Measurements from ENCODE around the gene GLI1. TPM values are rescaled to one million over a fixed set of nuclear protein-coding genes. Genes with fewer than 3 reads are reported as not detected.
"Not testable (repeated sequence)": the region's sequence is repeated elsewhere in the genome, so short reads cannot be mapped to it uniquely, and the experiment has no call there.

Gene GLI1
- total RNA-seq (0.85 TPM), polyA plus RNA-seq (0.71 TPM)
- long read RNA-seq, donor 1 = 0 reads
- long read RNA-seq, donor 2 = 0 reads
- long read RNA-seq, donor 3 = 0 reads
- long read RNA-seq, donor 4 = 0 reads
- long read RNA-seq, donor 5 = 0 reads
- long read RNA-seq, donor 6 = 0 reads
- long read RNA-seq, donor 7 = 0 reads
- long read RNA-seq, donor 8 = 0 reads
- long read RNA-seq, donor 9 = 0 reads
- long read RNA-seq, donor 10 = 0 reads

DNA sequence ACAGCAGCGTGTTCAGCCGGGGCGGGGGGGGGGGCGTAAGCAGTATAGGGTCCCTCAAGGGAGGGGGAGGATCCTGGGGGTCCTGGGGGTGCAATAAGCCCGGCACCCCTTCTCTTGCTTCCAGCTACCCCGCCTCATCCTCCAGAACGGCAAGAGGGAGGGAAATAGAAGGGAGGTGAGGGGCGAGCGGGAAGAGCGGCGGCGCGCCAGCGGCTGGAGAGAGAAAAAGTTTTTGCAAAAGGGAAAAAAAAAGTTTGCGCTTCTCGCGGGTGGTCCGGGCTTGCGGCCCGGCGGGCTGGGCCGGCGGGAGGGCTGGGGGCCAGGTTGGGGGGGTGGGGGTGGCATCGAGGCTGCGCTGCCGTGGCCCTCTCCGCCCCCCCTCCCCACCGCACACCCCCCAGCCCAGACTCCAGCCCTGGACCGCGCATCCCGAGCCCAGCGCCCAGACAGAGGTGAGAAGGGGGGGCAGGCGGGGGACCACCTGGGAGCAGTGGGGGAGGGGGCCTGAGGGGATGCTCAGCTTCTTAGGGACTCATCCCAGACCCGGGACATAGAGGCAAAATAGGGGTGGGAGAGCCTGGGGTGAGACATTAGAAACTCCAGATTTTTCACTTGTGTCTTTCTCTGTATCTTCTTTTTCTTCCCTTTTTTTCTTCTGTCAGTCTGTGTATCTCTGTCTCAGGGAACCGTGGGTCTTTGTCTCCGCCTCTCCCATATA lies at the start of gene GLI1:
Gene GLI1, plus strand, starts transcription at position 36 of the 718 bp plus-strand sequence. CDS start 3,907 bp downstream, outside the sequence.
- Histone ChIP-seq H3K9me3 (ENCODE audit: control insufficient read depth in 2 of 2, insufficient read depth in 1 of 2, low read length in 1 of 2) (no peaks in the 10 kb centered on the region), H3K36me3 (ENCODE audit: control insufficient read depth in 2 of 2, insufficient read depth in 2 of 2, low read length in 1 of 2) (no peaks in the 10 kb centered on the region), H3K4me3 (ENCODE audit: low read length in 2 of 2) (peak within 1 kb of the TSS; percentile 70 to 77), H3K27me3 (ENCODE audit: control insufficient read depth in 2 of 2, insufficient read depth in 1 of 2, low read length in 1 of 2) (peaks cover 18 to 45% of the 10 kb centered on the region in 2 donors), H3K4me1 (ENCODE audit: control insufficient read depth in 2 of 2, insufficient read depth in 2 of 2, low read length in 2 of 2) (peaks cover 14 to 48% of the 10 kb centered on the region in 2 donors), H3K27ac (ENCODE audit: low read depth in 1 of 2, low read length in 1 of 2) (peak within 1 kb of the TSS; percentile 79 to 85)
- WGBS = 1% methylated on average over 36 of the region's 36 CpGs
- peak in 1 of 9 donors; percentile 19 for DNase-seq (ENCODE audit: low read depth in 6 of 9, low spot score in 9 of 9)

DNA sequence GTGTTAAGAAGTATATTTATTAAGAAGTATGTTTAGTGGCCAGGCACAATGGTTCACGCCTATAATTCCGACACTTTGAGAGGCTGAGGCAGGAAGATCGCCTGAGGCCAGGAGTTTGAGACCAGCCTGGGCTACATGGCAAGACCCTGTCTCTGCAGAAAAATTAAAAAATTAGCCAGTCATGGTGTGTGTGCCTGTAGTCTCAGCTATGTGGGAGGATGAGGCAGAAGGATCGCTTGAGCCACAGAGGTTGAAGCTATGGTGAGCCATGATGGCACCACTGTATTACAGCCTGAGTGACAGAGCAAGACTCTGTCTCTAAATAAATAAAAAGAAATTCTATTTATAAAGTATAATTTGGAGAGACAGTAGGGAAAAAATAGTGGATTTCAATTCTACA lies 49.1 kb upstream of the GLI1 start:
- Histone ChIP-seq H3K9me3 (ENCODE audit: control insufficient read depth in 2 of 2, insufficient read depth in 1 of 2, low read length in 1 of 2) (no peaks in the 10 kb centered on the region), H3K27ac (ENCODE audit: low read depth in 1 of 2, low read length in 1 of 2) (no peak overlapping the region), H3K36me3 (ENCODE audit: control insufficient read depth in 2 of 2, insufficient read depth in 2 of 2, low read length in 1 of 2) (peaks cover 0 to 8% of the 10 kb centered on the region in 2 donors), H3K4me3 (ENCODE audit: low read length in 2 of 2) (no peak overlapping the region), H3K4me1 (ENCODE audit: control insufficient read depth in 2 of 2, insufficient read depth in 2 of 2, low read length in 2 of 2) (no peaks in the 10 kb centered on the region), H3K27me3 (ENCODE audit: control insufficient read depth in 2 of 2, insufficient read depth in 1 of 2, low read length in 1 of 2) (no peaks in the 10 kb centered on the region)
- no peak for DNase-seq (ENCODE audit: low read depth in 6 of 9, low spot score in 9 of 9)
- 99% methylated on average over 4 of the region's 4 CpGs for WGBS

DNA sequence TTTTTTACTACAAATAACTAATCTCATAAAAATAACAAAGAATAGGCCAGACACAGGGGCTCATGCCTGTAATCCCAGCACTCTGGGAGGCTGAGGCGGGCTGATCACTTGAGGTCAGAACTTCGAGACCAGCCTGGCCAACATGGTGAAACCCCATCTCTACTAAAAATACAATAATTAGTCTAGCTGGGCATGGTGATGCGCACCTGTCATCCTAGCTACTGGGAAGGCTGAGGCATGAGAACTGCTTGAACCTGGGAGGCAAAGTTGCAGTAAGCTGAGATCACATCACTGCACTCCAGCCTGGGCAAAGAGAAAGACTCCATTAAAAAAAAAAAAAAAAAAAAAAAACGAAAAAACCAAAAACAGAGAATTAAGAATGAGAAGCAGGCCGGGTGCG lies 45.4 kb upstream of the GLI1 start:
- not testable (repeated sequence) for H3K36me3 ChIP-seq (ENCODE audit: control insufficient read depth in 2 of 2, insufficient read depth in 2 of 2, low read length in 1 of 2); H3K9me3 ChIP-seq (ENCODE audit: control insufficient read depth in 2 of 2, insufficient read depth in 1 of 2, low read length in 1 of 2); H3K27me3 ChIP-seq (ENCODE audit: control insufficient read depth in 2 of 2, insufficient read depth in 1 of 2, low read length in 1 of 2); H3K4me3 ChIP-seq (ENCODE audit: low read length in 2 of 2); H3K27ac ChIP-seq (ENCODE audit: low read depth in 1 of 2, low read length in 1 of 2); DNase-seq (ENCODE audit: low read depth in 6 of 9, low spot score in 9 of 9); H3K4me1 ChIP-seq (ENCODE audit: control insufficient read depth in 2 of 2, insufficient read depth in 2 of 2, low read length in 2 of 2)
- WGBS = 97% methylated on average over 6 of the region's 6 CpGs

DNA sequence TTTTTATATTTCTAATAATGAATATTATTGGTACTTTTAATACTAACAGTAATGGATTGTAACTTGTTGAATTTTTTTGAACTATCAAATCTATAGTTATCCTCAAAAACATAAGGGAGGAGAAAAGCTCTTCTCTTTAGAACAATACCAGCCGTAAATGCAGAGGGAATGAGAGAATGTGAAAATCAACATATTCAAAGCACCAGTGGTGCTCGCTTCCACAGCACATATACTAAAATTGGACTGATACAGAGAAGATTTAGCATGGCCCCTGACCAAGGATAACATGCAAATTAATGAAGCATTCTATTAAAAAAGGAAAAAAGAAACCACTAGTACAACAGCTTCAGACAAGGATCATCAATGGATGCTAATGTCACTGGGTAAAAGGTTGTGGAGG lies 44.5 kb upstream of the GLI1 start:
- no peak overlapping the region for H3K4me3 ChIP-seq (ENCODE audit: low read length in 2 of 2)
- no peaks in the 10 kb centered on the region for H3K9me3 ChIP-seq (ENCODE audit: control insufficient read depth in 2 of 2, insufficient read depth in 1 of 2, low read length in 1 of 2)

DNA sequence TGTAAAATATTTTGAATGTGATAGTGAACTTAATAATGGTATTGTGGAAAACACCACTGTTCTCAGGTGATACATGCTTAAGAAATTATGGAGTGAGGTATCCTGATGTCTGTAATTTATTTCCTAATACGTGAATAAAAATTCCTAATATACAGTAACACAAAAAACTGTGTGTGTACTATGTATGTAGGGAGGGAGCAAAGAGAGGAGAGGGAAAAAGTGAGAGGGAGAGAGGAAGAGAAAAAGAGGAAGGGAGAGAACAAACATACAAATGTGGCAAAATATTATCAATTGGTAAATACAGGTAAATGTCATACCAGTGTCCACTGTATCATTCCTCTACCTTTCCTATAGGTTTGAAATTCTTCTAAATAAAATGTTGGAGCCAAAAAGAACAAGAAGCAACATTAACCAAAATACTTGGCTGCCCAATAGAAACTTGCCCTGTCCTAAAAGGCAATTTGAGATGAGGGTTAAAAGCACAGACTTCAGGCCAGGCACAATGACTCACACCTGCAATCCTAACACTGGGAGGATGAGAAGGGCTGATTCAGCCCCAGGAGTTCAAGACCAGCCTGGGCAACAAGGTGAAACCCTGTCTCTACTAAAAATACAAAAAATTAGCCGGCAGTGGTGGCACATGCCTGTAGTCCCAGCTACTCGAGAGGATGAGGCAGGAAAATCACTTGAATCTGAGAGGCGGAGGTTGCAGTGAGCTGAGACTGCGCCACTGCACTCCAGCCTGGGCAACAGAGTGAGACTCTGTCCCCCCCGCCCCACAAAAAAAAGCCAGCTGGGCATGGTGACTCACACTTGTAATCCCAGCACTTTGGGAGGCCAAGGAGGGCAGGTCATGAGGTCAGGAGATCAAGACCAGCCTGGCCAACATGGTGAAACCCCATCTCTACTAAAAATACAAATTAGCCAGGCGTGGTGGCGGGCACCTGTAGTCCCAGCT lies 43.3 kb upstream of the GLI1 start:
- Histone ChIP-seq H3K27ac (ENCODE audit: low read depth in 1 of 2, low read length in 1 of 2) (no peak overlapping the region), H3K4me1 (ENCODE audit: control insufficient read depth in 2 of 2, insufficient read depth in 2 of 2, low read length in 2 of 2) (no peaks in the 10 kb centered on the region), H3K9me3 (ENCODE audit: control insufficient read depth in 2 of 2, insufficient read depth in 1 of 2, low read length in 1 of 2) (no peaks in the 10 kb centered on the region), H3K27me3 (ENCODE audit: control insufficient read depth in 2 of 2, insufficient read depth in 1 of 2, low read length in 1 of 2) (no peaks in the 10 kb centered on the region), H3K4me3 (ENCODE audit: low read length in 2 of 2) (no peak overlapping the region), H3K36me3 (ENCODE audit: control insufficient read depth in 2 of 2, insufficient read depth in 2 of 2, low read length in 1 of 2) (peaks cover 8 to 12% of the 10 kb centered on the region in 2 donors)
- WGBS = 97% methylated on average over 8 of the region's 8 CpGs
- DNase-seq (ENCODE audit: low read depth in 6 of 9, low spot score in 9 of 9) = no peak

More for the DNA sequence above, 44.5 kb upstream of the GLI1 start:
- Histone ChIP-seq H3K27me3 (ENCODE audit: control insufficient read depth in 2 of 2, insufficient read depth in 1 of 2, low read length in 1 of 2) (no peaks in the 10 kb centered on the region), H3K27ac (ENCODE audit: low read depth in 1 of 2, low read length in 1 of 2) (no peak overlapping the region), H3K4me1 (ENCODE audit: control insufficient read depth in 2 of 2, insufficient read depth in 2 of 2, low read length in 2 of 2) (no peaks in the 10 kb centered on the region), H3K36me3 (ENCODE audit: control insufficient read depth in 2 of 2, insufficient read depth in 2 of 2, low read length in 1 of 2) (peaks cover 4 to 6% of the 10 kb centered on the region in 2 donors)
- over 99% methylated on average over 2 of the region's 2 CpGs for WGBS
- DNase-seq (ENCODE audit: low read depth in 6 of 9, low spot score in 9 of 9) = no peak

DNA sequence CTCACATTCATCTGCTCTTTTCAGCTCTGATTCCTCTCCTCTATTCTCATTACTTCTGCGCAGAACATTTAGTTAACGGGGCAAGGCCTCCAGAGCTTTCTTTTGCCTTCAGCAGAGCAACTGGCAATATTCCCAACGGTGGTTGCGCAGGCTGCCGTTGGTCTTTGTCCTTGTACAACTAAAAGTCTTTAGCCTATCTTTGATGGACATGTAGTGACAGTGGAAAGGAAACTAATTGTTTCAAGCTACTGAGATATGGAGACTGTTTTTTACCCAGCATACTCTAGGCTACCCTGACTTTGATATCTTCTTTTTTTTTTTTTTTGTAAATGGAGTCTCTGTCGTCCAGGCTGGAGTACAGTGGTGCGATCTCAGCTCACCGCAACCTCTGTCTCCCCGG lies 41.3 kb upstream of the GLI1 start:
- Histone ChIP-seq H3K27me3 (ENCODE audit: control insufficient read depth in 2 of 2, insufficient read depth in 1 of 2, low read length in 1 of 2) (no peaks in the 10 kb centered on the region), H3K4me1 (ENCODE audit: control insufficient read depth in 2 of 2, insufficient read depth in 2 of 2, low read length in 2 of 2) (no peaks in the 10 kb centered on the region), H3K4me3 (ENCODE audit: low read length in 2 of 2) (no peak overlapping the region), H3K27ac (ENCODE audit: low read depth in 1 of 2, low read length in 1 of 2) (no peak overlapping the region), H3K9me3 (ENCODE audit: control insufficient read depth in 2 of 2, insufficient read depth in 1 of 2, low read length in 1 of 2) (no peaks in the 10 kb centered on the region), H3K36me3 (ENCODE audit: control insufficient read depth in 2 of 2, insufficient read depth in 2 of 2, low read length in 1 of 2) (peaks cover 13 to 24% of the 10 kb centered on the region in 2 donors)
- WGBS = 96% methylated on average over 9 of the region's 9 CpGs
- DNase-seq (ENCODE audit: low read depth in 6 of 9, low spot score in 9 of 9) = no peak

DNA sequence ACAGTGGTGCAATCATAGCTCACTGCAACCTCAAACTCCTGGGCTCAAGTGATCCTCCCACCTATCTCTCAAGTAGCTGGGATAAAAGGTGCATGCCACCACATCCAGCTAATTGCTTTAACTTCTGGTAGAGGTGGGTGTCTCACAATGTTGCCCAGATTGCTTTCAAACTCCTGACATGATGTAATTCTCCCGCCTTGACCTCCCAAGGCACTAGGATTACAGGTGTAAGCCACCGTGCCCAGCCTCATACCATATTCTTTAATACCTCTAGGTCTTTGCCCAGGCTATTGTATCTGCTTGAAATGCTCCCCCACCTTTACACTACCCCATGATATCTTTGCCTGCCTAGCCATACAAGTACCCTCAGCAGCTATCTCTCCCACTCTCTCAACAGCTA lies 40.1 kb upstream of the GLI1 start:
- Histone ChIP-seq H3K36me3 (ENCODE audit: control insufficient read depth in 2 of 2, insufficient read depth in 2 of 2, low read length in 1 of 2) (peaks cover 13 to 26% of the 10 kb centered on the region in 2 donors), H3K9me3 (ENCODE audit: control insufficient read depth in 2 of 2, insufficient read depth in 1 of 2, low read length in 1 of 2) (no peaks in the 10 kb centered on the region), H3K27ac (ENCODE audit: low read depth in 1 of 2, low read length in 1 of 2) (no peak overlapping the region), H3K4me3 (ENCODE audit: low read length in 2 of 2) (no peak overlapping the region), H3K4me1 (ENCODE audit: control insufficient read depth in 2 of 2, insufficient read depth in 2 of 2, low read length in 2 of 2) (no peaks in the 10 kb centered on the region), H3K27me3 (ENCODE audit: control insufficient read depth in 2 of 2, insufficient read depth in 1 of 2, low read length in 1 of 2) (no peaks in the 10 kb centered on the region)
- 100% methylated on average over 2 of the region's 2 CpGs for WGBS
- DNase-seq (ENCODE audit: low read depth in 6 of 9, low spot score in 9 of 9) = no peak

DNA sequence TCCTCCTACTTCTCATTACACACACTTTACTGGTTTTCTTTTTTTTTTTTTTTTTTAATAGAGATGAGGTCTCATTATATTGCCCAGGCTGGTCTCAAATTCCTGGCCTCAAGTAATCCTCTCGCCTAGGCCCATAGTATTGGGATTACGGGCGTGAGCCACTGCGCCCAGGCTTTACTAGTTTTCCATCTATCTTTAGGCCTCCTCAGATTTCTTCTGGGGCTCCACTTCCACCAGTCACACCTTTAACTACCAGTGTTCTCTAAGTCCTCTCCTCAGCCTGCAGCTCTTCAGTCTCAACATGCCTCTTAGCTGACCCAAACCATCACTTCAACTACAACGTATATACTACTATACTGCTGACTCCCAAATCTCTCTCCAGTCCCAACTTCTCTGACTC lies 39.1 kb upstream of the GLI1 start:
- no peak for DNase-seq (ENCODE audit: low read depth in 6 of 9, low spot score in 9 of 9)
- H3K9me3 ChIP-seq (ENCODE audit: control insufficient read depth in 2 of 2, insufficient read depth in 1 of 2, low read length in 1 of 2) = no peaks in the 10 kb centered on the region
- H3K4me1 ChIP-seq (ENCODE audit: control insufficient read depth in 2 of 2, insufficient read depth in 2 of 2, low read length in 2 of 2) = no peaks in the 10 kb centered on the region
- H3K27ac ChIP-seq (ENCODE audit: low read depth in 1 of 2, low read length in 1 of 2) = no peak overlapping the region
- H3K36me3 ChIP-seq (ENCODE audit: control insufficient read depth in 2 of 2, insufficient read depth in 2 of 2, low read length in 1 of 2) = peaks cover 16 to 28% of the 10 kb centered on the region in 2 donors
- H3K4me3 ChIP-seq (ENCODE audit: low read length in 2 of 2) = no peak overlapping the region
- 99% methylated on average over 5 of the region's 5 CpGs for WGBS
- no peaks in the 10 kb centered on the region for H3K27me3 ChIP-seq (ENCODE audit: control insufficient read depth in 2 of 2, insufficient read depth in 1 of 2, low read length in 1 of 2)

DNA sequence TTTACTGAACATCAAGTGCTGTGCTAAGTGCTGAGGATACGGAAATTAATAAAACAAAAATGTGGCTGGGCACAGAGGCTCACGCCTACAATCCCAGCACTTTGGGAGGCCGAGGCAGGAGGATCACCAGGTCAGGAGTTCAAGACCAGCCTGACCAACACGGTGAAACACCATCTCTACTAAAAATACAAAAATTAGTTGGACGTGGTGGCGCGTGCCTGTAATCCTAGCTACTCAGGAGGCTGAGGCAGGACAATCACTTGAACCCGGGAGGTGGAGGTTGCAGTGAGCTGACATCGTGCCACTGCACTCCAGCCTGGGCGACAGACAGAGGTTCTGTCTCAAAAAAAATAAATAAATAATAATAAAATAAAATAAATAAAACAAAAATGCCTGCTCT lies 32.6 kb upstream of the GLI1 start:
- not testable (repeated sequence) for H3K4me3 ChIP-seq (ENCODE audit: low read length in 2 of 2); H3K9me3 ChIP-seq (ENCODE audit: control insufficient read depth in 2 of 2, insufficient read depth in 1 of 2, low read length in 1 of 2); DNase-seq (ENCODE audit: low read depth in 6 of 9, low spot score in 9 of 9); H3K27ac ChIP-seq (ENCODE audit: low read depth in 1 of 2, low read length in 1 of 2); H3K27me3 ChIP-seq (ENCODE audit: control insufficient read depth in 2 of 2, insufficient read depth in 1 of 2, low read length in 1 of 2)
- 98% methylated on average over 10 of the region's 10 CpGs for WGBS
- H3K36me3 ChIP-seq (ENCODE audit: control insufficient read depth in 2 of 2, insufficient read depth in 2 of 2, low read length in 1 of 2) = peaks cover 11 to 16% of the 10 kb centered on the region in 2 donors
- peaks cover 5 to 14% of the 10 kb centered on the region in 2 donors for H3K4me1 ChIP-seq (ENCODE audit: control insufficient read depth in 2 of 2, insufficient read depth in 2 of 2, low read length in 2 of 2)

All from thymus (tissue), 14 donors.